ENCODE data around the gene CYLD. TPM values are rescaled to one million over a fixed set of nuclear protein-coding genes. Genes with fewer than 3 reads are reported as not detected.

Gene CYLD
- polyA plus RNA-seq, 1 experiment: 27.8 TPM

DNA sequence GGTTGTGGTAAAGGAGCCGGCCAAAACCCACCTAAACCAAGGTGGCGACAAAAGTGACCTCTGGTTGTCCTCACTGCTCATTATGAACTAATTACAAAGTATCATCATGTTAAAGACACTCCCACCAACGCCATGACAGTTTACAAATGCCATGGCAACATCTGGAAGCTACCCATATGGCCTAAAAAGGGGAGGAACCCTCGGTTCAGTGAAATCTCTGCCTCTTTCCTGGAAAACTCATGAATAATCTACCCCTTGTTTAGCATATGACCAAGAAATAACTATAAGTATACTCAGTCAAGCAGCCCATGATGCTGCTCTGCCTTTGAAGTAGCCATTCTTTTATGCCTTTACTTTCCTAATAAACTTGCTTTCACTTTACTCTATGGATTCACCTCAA is 72.2 kb downstream of the CYLD start:
- CTCF ChIA-PET: interaction anchor here (2.6 kb wide), 1 partner anchor 8 kb away, joined by 43 read pairs; no protein-coding TSS in a partner anchor
- no peak for DNase-seq (ENCODE audit: low read depth, low spot score)
- POLR2A ChIA-PET: no interaction called here
- Histone ChIP-seq H3K4me3 (ENCODE audit: low read depth, low read length) (no peak overlapping the region), H3K27ac (ENCODE audit: low read depth, low read length) (no peak overlapping the region), H3K27me3 (ENCODE audit: control insufficient read depth, insufficient read depth, low read length) (peaks cover 7% of the 10 kb centered on the region), H3K9me3 (ENCODE audit: control insufficient read depth, insufficient read depth, low read length) (no peaks in the 10 kb centered on the region)
- TF ChIP-seq, protein P1, sequence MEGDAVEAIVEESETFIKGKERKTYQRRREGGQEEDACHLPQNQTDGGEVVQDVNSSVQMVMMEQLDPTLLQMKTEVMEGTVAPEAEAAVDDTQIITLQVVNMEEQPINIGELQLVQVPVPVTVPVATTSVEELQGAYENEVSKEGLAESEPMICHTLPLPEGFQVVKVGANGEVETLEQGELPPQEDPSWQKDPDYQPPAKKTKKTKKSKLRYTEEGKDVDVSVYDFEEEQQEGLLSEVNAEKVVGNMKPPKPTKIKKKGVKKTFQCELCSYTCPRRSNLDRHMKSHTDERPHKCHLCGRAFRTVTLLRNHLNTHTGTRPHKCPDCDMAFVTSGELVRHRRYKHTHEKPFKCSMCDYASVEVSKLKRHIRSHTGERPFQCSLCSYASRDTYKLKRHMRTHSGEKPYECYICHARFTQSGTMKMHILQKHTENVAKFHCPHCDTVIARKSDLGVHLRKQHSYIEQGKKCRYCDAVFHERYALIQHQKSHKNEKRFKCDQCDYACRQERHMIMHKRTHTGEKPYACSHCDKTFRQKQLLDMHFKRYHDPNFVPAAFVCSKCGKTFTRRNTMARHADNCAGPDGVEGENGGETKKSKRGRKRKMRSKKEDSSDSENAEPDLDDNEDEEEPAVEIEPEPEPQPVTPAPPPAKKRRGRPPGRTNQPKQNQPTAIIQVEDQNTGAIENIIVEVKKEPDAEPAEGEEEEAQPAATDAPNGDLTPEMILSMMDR (IDR thresholded peaks at IDR 0.05; ENCODE audit: low read depth, low read length): no peak

DNA sequence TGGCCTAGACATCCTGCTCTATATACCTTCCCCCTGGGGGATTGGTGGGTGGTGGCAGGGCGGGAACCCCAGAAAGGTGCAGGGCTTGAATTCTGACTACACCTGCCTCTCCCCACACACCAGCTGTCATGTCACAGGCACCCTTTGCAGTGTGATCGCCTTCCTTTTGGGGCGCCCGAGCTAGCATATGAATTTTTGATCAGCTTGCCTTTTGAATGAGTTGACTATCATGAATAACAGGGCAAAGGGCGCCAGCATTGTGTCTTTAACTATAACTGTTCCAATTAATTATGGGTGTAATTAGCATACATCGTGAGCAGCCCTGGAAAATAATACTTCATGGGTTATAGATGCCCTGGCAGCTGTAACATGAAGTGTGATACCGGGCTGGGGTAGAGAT is 72.7 kb downstream of the CYLD start:
- CTCF ChIA-PET: interaction anchor here (2.6 kb wide), 1 partner anchor 9 kb away, joined by 43 read pairs; no protein-coding TSS in a partner anchor
- no peaks in the 10 kb centered on the region for H3K9me3 ChIP-seq (ENCODE audit: control insufficient read depth, insufficient read depth, low read length)
- POLR2A ChIA-PET: no interaction called here
- H3K27ac ChIP-seq (ENCODE audit: low read depth, low read length): no peak overlapping the region
- TF ChIP-seq, protein P1 (IDR thresholded peaks at IDR 0.05; ENCODE audit: low read depth, low read length): no peak
- H3K4me3 ChIP-seq (ENCODE audit: low read depth, low read length): no peak overlapping the region
- DNase-seq (ENCODE audit: low read depth, low spot score): no peak
- peaks cover 7% of the 10 kb centered on the region for H3K27me3 ChIP-seq (ENCODE audit: control insufficient read depth, insufficient read depth, low read length)

DNA sequence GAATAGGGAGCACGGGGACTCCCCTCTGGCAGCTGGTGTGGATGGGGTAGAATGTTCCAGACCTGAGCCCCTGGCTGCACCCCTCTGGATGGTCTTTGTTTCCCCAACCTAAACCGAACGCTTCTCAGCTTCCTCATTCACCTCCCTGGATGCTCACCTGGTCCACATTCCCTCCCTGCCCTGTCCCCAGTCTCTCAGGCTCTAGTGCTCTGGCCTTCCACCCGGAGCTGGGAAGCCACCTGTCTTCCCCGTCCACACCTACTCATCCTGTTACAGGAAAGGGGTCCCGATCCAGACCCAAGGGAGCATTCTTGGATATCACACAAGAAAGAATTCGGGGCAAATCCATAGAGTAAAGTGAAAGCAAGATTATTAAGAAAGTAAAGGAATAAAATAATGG is 73.5 kb downstream of the CYLD start:
- H3K27ac ChIP-seq (ENCODE audit: low read depth, low read length): no peak overlapping the region
- TF ChIP-seq, protein P1 (IDR thresholded peaks at IDR 0.05; ENCODE audit: low read depth, low read length): no peak
- ChIA-PET CTCF (interaction anchor here (0.6 to 2.6 kb wide), 2 partner anchors 10 to 791 kb away, joined by 3 to 43 read pairs; no protein-coding TSS in a partner anchor), POLR2A (no interaction called here)
- H3K4me3 ChIP-seq (ENCODE audit: low read depth, low read length): no peak overlapping the region
- DNase-seq (ENCODE audit: low read depth, low spot score): no peak
- H3K27me3 ChIP-seq (ENCODE audit: control insufficient read depth, insufficient read depth, low read length): peaks cover 7% of the 10 kb centered on the region
- H3K9me3 ChIP-seq (ENCODE audit: control insufficient read depth, insufficient read depth, low read length): no peaks in the 10 kb centered on the region

DNA sequence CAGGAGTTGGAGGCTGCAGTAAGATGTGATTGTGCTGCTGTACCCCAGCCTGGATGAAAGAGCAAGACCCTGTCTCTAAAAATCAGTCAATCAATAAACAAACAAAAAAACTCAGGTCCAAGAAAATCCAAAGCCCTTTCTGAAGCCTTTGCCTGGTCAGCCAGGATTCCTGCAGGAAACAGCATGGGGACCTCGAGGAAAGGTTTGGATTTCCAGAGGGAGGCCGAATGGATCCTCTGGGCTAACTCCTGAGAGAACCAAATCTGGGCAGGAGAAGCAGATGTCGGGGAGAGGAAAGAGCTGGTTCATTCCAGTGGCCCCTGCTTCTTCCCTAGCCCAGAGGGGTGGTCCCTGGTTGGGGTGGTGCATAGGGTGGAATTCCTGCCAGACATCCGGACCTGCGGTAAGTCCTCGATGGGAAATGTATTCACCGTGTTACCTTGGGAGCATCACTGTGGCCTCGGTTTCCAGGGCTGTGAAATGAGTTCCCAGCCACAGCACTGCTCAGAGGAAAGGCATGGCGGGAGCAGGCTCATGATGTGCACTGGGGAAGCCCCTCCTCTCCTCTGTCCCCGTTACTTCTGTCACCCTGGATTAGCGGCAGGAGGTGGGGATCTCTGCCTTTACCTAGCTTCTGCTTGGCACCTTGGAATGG is 75.1 kb downstream of the CYLD start:
- no peak overlapping the region for H3K4me3 ChIP-seq (ENCODE audit: low read depth, low read length)
- DNase-seq (ENCODE audit: low read depth, low spot score): no peak
- peaks cover 7% of the 10 kb centered on the region for H3K27me3 ChIP-seq (ENCODE audit: control insufficient read depth, insufficient read depth, low read length)
- H3K27ac ChIP-seq (ENCODE audit: low read depth, low read length): no peak overlapping the region
- TF ChIP-seq, protein P1 (IDR thresholded peaks at IDR 0.05; ENCODE audit: low read depth, low read length): no peak
- H3K9me3 ChIP-seq (ENCODE audit: control insufficient read depth, insufficient read depth, low read length): no peaks in the 10 kb centered on the region
- ChIA-PET CTCF (interaction anchor here (1.6 kb wide), 1 partner anchor 11 kb away, joined by 16 read pairs; no protein-coding TSS in a partner anchor), POLR2A (no interaction called here)

DNA sequence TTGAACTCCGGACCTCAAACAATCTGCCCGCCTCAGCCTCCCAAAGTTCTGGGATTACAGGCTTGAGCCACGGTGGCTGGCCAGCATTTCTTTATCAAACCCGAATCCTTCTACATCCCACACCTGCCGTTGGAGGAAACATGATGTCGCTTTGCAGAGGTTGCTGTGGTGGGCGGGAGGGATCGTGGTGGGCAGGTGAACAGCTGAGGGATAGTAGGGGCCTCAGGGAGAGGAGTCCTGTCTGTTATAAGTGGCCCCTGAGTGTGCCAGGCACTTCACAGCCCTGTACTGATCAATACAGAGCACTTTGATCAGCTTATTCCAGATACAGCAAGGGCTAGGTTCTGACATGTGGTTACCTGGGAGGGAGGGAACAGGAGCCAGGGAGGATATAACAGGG is 76.5 kb downstream of the CYLD start:
- ChIA-PET POLR2A (no interaction called here), CTCF (interaction anchor here (0.9 to 1.1 kb wide), 2 partner anchors 12 to 153 kb away, joined by 3 to 4 read pairs; no protein-coding TSS in a partner anchor)
- H3K9me3 ChIP-seq (ENCODE audit: control insufficient read depth, insufficient read depth, low read length): no peaks in the 10 kb centered on the region
- H3K27ac ChIP-seq (ENCODE audit: low read depth, low read length): no peak overlapping the region
- no peak overlapping the region for H3K4me3 ChIP-seq (ENCODE audit: low read depth, low read length)
- TF ChIP-seq, protein P1 (IDR thresholded peaks at IDR 0.05; ENCODE audit: low read depth, low read length): no peak
- peaks cover 7% of the 10 kb centered on the region for H3K27me3 ChIP-seq (ENCODE audit: control insufficient read depth, insufficient read depth, low read length)
- no peak for DNase-seq (ENCODE audit: low read depth, low spot score)

All from AG04450 (cell line).